Measurements from ENCODE around the gene UCHL5. TPM values are rescaled to one million over a fixed set of nuclear protein-coding genes. Genes with fewer than 3 reads are reported as not detected.
A peak's percentile ranks its signal among the peaks of the same experiment; 100 is the strongest.
"Not testable (repeated sequence)": the region's sequence is repeated elsewhere in the genome, so short reads cannot be mapped to it uniquely, and the experiment has no call there.

Gene UCHL5
- total RNA-seq, 2 donors from 2014 or later = 18.9 to 32.9 TPM

- TF ChIP-seq CTCF (IDR thresholded peaks at IDR 0.05) = no peak
- DNase-seq (ENCODE audit: low spot score) = no peak
- no peaks in the 10 kb centered on the region for H3K27me3 ChIP-seq
- H3K9me3 ChIP-seq = no peaks in the 10 kb centered on the region
- H3K4me3 ChIP-seq = no peak overlapping the region
- H3K36me3 ChIP-seq = peaks cover 5% of the 10 kb centered on the region
- H3K27ac ChIP-seq = peak overlapping the region in 1 of 2 donors; percentile 45
- no peaks in the 10 kb centered on the region for H3K4me1 ChIP-seq
These were observed 16.1 kb downstream of the UCHL5 start for GRCh38 chr1:193042766-193043691.

- H3K27me3 ChIP-seq = no peaks in the 10 kb centered on the region
- no peaks in the 10 kb centered on the region for H3K9me3 ChIP-seq
- TF ChIP-seq CTCF (IDR thresholded peaks at IDR 0.05) = no peak
- no peak overlapping the region for H3K4me3 ChIP-seq
- no peaks in the 10 kb centered on the region for H3K36me3 ChIP-seq
- H3K4me1 ChIP-seq = no peaks in the 10 kb centered on the region
- no peak for DNase-seq (ENCODE audit: low spot score)
- no peak overlapping the region for H3K27ac ChIP-seq
These were observed 19.1 kb downstream of the UCHL5 start for GRCh38 chr1:193040011-193040410.

DNA sequence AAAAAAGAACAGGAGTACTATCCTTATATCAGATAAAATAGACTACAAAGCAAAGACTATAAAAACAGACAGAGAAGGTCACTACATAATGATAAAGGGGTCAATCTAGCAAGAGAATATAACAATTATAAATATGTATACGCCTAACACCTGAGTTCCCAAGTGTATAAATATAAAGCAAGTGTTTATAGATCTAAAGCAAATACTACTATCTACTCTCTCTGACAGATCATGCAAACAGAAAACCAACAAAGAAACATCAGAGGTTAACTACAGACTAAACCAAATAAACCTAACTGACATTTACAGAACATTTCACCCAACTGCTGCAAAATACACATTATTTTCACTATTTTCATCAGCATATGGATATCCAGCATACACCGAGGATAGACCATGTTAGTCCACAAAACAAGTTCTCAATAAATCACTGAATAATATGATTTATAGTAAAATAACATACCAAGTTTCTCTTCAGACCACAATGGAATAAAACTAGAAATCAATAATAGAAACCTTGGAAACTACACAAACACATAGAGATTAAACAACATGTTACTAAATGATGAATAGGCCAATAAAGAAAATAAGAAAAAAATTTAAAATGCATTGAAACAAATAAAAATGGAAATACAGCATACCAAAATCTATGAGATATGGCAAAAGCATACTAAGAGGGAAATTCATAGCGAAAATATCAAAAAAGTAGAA, 22.7 kb downstream of the UCHL5 start:
- DNase-seq (ENCODE audit: low spot score) = no peak
- H3K4me1 ChIP-seq = no peaks in the 10 kb centered on the region
- TF ChIP-seq CTCF (IDR thresholded peaks at IDR 0.05) = no peak
- H3K36me3 ChIP-seq = no peaks in the 10 kb centered on the region
- H3K27ac ChIP-seq = no peak overlapping the region
- H3K4me3 ChIP-seq = no peak overlapping the region
- no peaks in the 10 kb centered on the region for H3K27me3 ChIP-seq
- no peaks in the 10 kb centered on the region for H3K9me3 ChIP-seq

GRCh38 chr1:193033610-193034009, 25.6 kb downstream of the UCHL5 start:
- TF ChIP-seq CTCF (IDR thresholded peaks at IDR 0.05) = no peak
- no peaks in the 10 kb centered on the region for H3K4me1 ChIP-seq
- no peaks in the 10 kb centered on the region for H3K9me3 ChIP-seq
- DNase-seq (ENCODE audit: low spot score) = no peak
- H3K27me3 ChIP-seq = no peaks in the 10 kb centered on the region
- H3K36me3 ChIP-seq = no peaks in the 10 kb centered on the region
- no peak overlapping the region for H3K27ac ChIP-seq
- H3K4me3 ChIP-seq = no peak overlapping the region

DNA sequence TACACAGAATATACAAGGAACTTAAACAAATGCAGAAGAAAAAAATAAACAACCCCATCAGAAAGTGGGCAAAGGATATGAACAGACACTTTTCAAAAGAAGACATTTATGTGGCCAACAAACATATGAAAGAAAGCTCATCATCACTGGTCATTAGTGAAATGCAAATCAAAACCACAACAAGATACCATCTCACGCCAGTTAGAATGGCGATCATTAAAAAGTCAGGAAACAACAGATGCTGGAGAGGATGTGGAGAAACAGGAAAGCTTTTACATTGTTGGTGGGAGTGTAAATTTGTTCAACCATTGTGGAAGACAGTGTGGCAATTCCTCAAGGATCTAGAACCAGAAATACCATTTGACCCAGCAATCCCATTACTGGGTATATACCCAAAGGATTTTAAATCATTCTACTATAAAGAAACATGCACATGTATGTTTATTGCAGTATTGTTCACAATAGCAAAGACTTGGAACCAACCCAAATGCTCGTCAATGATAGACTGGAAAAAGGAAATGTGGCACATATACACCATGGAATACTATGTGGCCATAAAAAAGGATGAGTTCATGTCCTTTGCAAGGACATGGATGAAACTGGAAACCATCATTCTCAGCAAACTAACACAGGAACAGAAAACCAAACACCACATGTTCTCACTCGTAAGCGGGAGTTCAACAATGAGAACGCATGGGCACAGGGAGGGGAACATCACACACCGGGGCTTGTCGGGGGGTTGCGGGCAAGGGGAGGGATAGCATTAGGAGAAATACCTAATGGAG, 26.3 kb downstream of the UCHL5 start:
- H3K9me3 ChIP-seq; H3K27me3 ChIP-seq; H3K27ac ChIP-seq; H3K36me3 ChIP-seq; H3K4me1 ChIP-seq; H3K4me3 ChIP-seq; DNase-seq (ENCODE audit: low spot score): not testable (repeated sequence)

- Histone ChIP-seq H3K9me3 (no peaks in the 10 kb centered on the region), H3K4me1 (no peaks in the 10 kb centered on the region), H3K27ac (no peak overlapping the region), H3K36me3 (peaks cover 5% of the 10 kb centered on the region), H3K4me3 (no peak overlapping the region), H3K27me3 (no peaks in the 10 kb centered on the region)
- no peak for DNase-seq (ENCODE audit: low spot score)
- TF ChIP-seq CTCF (IDR thresholded peaks at IDR 0.05) = peak in 1 of 2 donors; percentile 44
These were observed 27.7 kb downstream of the UCHL5 start for GRCh38 chr1:193031431-193031830.
